Measurements from ENCODE around the gene DOLPP1.
"Not testable (repeated sequence)": the region's sequence is repeated elsewhere in the genome, so short reads cannot be mapped to it uniquely, and the experiment has no call there.

Gene DOLPP1

GRCh38 chr9:129113645-129114304 is 32.9 kb downstream of the DOLPP1 start:
- peak; percentile 63 to 71 (median 66) for DNase-seq

DNA sequence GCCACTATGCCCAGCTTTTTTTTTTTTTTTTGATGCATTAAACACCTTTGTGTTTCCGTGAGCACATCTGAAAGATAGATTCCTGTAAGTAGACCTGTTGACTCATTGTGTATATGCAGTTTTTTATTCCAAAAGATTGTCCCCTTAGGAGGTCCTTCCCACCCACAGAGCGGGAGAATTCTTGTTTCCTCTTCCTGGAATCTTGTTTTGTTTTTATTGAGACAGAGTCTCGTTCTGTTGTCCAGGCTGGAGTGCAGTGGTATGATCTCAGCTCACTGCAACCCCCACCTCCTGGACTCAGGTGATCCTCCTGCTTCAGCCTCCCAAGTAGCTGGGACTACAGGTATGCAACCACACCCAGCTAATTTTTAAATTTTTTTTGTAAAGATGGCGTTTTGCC is 37.9 kb downstream of the DOLPP1 start:
- DNase-seq, result no peak

- DNase-seq, result no peak
These were observed 40.6 kb downstream of the DOLPP1 start for GRCh38 chr9:129121483-129121882.

DNA sequence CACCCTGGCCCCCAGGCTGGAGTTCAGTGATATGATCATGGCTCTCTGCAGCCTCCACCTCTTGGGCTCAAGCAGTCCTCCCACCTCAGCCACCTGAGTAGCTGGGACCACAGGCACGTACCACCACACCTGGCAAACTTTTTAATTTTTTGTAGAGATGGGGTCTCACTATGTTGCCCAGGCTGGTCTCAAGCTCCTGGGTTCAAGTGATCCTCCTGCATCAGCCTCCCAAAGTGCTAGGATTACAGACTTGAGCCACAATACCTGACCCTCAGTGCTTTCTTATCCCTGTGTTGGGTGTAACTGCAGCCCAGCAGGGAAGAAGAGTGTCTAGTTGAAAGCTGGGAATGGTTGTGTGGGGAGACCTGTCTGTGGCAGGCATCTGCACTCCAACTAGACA is 41.2 kb downstream of the DOLPP1 start:
- peak in 1 of 3 donors; percentile 3 for DNase-seq

- peak in 1 of 3 donors; percentile 14 for DNase-seq
These were observed 42.1 kb downstream of the DOLPP1 start for GRCh38 chr9:129122976-129123375.

- DNase-seq, result no peak
These were observed 43.7 kb downstream of the DOLPP1 start for GRCh38 chr9:129124506-129125069.

- peak; percentile 58 to 77 (median 73) for DNase-seq
These were observed 44.6 kb downstream of the DOLPP1 start for GRCh38 chr9:129125478-129125877.

DNA sequence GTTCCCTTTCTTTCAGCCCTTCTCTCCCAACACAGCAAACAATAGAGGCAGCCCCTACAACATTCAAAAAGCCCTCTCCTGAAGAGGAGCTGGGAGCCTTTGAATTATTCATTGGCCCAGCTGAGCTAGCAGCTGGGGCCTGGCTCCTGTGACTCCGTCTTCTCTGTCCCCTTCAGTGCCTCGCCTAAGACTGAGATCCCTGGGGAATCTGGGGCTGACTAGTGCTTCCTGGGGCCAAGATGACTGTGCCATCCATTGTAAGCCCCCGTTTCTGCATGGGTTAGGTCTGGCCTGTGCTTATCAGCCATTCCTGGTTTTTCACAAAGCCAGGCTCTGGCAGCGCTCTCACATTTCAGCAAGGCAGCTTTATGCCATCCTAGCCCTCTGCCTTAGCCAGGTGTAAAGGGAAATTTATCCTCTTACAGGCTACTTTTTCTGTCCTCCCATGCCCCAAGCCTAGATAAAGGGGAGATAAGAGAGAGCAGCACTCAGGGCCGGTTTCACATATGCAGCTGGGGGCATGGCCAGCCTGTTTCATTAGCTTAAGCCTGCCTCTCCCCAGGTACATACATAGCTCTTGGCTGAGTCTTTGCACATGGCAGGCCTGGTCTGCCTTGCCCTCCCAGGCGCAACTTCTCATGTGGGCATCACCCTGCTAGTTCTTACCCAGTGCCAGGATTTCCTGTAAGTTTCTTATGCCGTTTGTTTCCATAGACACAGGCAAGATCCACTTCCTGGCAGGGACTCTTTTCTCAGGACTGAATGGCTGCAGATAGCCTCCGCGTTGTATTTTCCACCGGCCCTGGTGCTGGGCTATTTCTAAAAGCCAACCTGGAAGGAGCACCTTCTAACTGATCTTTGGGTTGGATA is 46.1 kb downstream of the DOLPP1 start:
- no peak for DNase-seq

DNA sequence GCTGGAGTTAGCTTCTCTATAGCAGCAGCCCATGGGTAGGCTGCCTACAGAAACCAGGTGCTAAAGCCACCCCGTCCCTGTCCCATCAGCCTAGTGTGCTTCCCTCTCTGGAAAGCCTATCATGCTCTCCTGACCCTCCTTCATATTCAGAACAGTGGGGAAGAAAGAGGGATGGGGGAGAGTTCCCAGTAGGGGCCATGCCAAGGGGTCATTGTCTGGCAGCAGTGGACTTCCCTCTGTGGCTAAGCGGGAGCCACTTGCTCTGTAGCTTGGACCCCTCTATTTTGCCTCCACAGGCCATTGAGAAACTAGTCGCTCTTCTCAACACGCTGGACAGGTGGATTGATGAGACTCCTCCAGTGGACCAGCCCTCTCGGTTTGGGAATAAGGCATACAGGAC is 47.8 kb downstream of the DOLPP1 start:
- no peak for DNase-seq

- not testable (repeated sequence) for DNase-seq
These were observed 49.4 kb downstream of the DOLPP1 start for GRCh38 chr9:129130271-129130670.

- DNase-seq, result no peak
These were observed 49.9 kb downstream of the DOLPP1 start for GRCh38 chr9:129130791-129131190.

GRCh38 chr9:129131300-129132145 is 50.6 kb downstream of the DOLPP1 start:
- DNase-seq, result peak; percentile 79 to 86 (median 83)

DNA sequence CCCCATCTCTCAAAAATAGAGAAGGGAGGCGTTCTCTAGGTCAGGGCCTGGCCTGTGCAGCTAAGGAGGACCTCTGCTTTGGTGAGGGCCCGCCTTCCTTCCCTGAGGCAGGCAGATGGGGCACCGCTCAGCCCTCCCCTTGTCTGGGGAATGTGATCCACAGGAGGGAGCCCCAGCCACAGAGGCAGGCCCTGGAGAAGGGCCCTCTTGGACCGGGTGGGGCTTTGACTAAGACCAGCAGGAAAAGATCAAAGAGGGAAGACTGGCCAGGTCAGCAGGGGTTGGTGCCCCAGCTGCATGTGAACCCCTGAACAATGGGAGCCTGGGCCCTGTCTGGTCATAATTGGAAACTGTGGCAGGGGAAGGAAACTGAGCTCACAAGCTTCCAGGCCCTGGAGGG is 52.2 kb downstream of the DOLPP1 start:
- no peak for DNase-seq

DNA sequence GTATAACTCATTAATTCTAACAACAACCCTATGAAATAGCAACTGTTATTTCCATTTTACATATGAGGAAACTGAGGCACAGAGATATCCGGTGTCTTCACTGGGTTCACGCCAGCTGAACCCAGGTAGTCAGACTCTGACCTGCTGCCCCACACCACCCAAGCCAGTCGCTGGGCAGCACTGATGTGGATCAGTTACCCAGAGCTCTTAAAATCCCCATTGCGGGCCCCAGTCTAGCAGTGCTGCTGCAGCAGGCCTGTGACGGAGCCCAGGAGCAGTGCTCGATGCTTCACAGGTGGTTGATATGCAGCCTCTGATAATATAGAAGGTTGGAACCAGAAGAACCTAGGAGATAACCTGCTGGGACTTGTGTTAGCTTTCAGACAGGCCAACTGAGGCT is 54.6 kb downstream of the DOLPP1 start:
- no peak for DNase-seq

DNA sequence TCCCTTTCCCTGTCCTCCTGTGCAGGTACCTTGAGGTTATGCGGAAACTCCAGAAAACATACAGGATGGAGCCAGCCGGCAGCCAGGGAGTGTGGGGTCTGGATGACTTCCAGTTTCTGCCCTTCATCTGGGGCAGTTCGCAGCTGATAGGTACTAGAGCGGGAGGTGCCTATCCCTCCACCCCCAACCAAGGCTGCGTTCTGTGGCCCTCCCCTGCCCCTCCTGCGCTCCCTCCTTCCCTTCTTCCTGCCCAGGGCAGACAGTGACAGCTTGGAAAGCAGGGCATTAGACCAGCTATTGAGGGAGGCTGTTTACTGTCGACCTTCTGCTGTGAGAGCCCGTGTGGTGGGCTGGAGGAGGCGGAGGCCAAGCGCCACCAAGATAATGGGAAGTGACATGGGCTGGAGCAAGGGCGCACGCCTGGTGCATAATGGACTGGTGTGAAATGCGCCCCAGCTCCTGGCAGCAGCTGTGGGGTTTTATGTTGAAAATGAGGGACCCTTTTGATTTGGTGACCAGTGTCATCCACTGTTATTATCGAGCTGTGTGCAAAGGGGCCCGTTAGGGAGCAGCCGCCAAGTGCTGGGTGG is 55.6 kb downstream of the DOLPP1 start:
- DNase-seq, result no peak

- no peak for DNase-seq
These were observed 56.6 kb downstream of the DOLPP1 start for GRCh38 chr9:129137292-129138143.

DNA sequence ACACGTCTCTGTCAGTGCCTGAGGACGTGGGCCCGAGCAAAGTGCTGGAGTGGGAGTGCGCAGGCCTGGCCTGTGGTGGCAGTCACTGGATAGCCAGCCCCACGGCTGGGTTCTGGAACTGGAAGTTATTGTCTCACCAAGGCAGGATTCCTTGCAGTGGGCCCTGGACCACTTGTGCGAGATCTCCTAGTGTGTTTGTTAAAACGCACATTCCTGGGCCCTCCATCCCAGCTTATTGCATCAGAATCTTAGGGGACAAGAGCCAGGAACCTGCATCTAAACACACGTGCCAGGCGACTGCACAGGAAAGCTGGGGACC is 57.2 kb downstream of the DOLPP1 start:
- no peak for DNase-seq

DNA sequence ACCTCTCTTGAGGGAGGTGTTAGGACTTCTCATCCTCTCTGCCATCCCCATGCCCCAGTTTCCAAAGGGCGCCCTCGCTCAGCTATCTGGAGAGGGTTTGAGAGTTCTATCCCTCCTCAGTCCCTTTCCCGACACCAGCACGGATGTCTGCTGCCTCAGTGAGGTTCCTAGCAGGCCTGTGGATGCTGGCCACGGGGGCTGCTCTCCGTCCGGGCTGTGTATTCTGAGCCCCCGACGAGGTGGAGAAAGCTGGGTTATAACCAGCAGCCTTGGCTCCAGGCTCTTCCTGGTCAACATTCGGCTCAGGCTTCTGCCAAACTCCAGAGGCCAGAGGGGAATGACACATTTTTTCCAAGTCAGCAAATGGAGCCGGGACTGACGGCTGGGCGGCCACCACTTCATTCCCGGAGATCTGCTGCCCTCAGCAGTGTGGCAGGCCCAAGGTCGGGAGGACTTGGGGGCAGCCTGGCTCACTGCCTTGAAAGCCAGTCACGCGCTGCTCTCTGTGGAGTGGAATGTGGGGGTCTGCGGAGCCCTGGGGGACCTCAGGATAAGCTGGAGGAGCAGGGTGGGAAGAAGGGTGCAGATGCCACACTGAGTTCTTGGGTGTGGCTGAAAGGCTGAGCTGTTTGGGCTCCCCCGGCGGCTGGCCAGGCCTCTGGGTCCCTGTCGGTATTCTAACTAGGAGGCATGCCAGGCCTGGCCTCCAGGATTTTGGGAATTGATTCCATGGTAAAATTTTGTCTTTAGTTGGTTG is 57.7 kb downstream of the DOLPP1 start:
- DNase-seq, result no peak

- DNase-seq, result peak; percentile 87 to 89 (median 88)
These were observed 58.5 kb downstream of the DOLPP1 start for GRCh38 chr9:129139233-129139992.

- peak; percentile 94 to 97 (median 95) for DNase-seq
These were observed 59.1 kb downstream of the DOLPP1 start for GRCh38 chr9:129139993-129140396.
